Brain microvascular endothelial cell (primary cell): ENCODE measurements around the gene PEAR1.

Experiments used
- DNase-seq: peaks from one replicate; pipeline ENCODE4 v3.0.0-alpha.2; 2020
- H3K27ac ChIP-seq: fragments of 250-450 bp; sonication (Bioruptor Pico); 2 replicates; pipeline ENCODE4 v1.5.1; 2020; ENCODE audit warnings: mild to moderate bottlenecking, moderate library complexity
- H3K27me3 ChIP-seq: fragments of 250-450 bp; sonication (Bioruptor Pico); replicated peaks from 2 replicates; pipeline ENCODE4 v1.5.1; 2020; ENCODE audit warnings: mild to moderate bottlenecking
- H3K36me3 ChIP-seq: fragments of 250-450 bp; sonication (Bioruptor Pico); replicated peaks from 2 replicates; pipeline ENCODE4 v1.5.1; 2020; ENCODE audit warnings: mild to moderate bottlenecking
- H3K4me3 ChIP-seq: 2 replicates; pipeline ENCODE4 v1.5.1; 2011; ENCODE audit warnings: low read depth, mild to moderate bottlenecking, control low read depth, low read length, moderate library complexity
- CTCF ChIP-seq: IDR thresholded peaks from 2 replicates; pipeline ENCODE4 v1.5.1; 2011; ENCODE audit warnings: low read depth, mild to moderate bottlenecking, moderate library complexity, low read length, control low read depth, inconsistent platforms; ENCODE audit errors: missing control alignments
- in situ Hi-C: cut with HindIII; loops from 2 replicates; pipeline ENCODE4 v1.10.0; 2017; ENCODE audit warnings: low sequenced_read_pairs, low pct_ligation_motif_present

The PEAR1 gene

GRCh38 chr1:156862997-156863599 is 30.4 kb upstream of the PEAR1 start:
- in situ Hi-C loops: no loop called here
- Histone ChIP-seq H3K36me3 (no peaks in the 10 kb centered on the region), H3K4me3 (no peak overlapping the region), H3K27ac (no peak overlapping the region), H3K27me3 (peaks cover 33% of the 10 kb centered on the region)
- TF ChIP-seq CTCF: no peak
- no peak for DNase-seq

GRCh38 chr1:156863631-156864030 is 29.9 kb upstream of the PEAR1 start:
- H3K36me3 ChIP-seq: no peaks in the 10 kb centered on the region
- peaks cover 28% of the 10 kb centered on the region for H3K27me3 ChIP-seq
- DNase-seq: no peak
- in situ Hi-C loops: no loop called here
- H3K27ac ChIP-seq: no peak overlapping the region
- H3K4me3 ChIP-seq: no peak overlapping the region
- no peak for TF ChIP-seq CTCF

GRCh38 chr1:156864796-156865195 is 28.7 kb upstream of the PEAR1 start:
- H3K4me3 ChIP-seq: no peak overlapping the region
- no peaks in the 10 kb centered on the region for H3K36me3 ChIP-seq
- in situ Hi-C loops: no loop called here
- DNase-seq: no peak
- peaks cover 18% of the 10 kb centered on the region for H3K27me3 ChIP-seq
- H3K27ac ChIP-seq: no peak overlapping the region
- no peak for TF ChIP-seq CTCF

- no peak for DNase-seq
- no peak overlapping the region for H3K4me3 ChIP-seq
- H3K36me3 ChIP-seq: no peaks in the 10 kb centered on the region
- no peak for TF ChIP-seq CTCF
- in situ Hi-C loops: no loop called here
- H3K27me3 ChIP-seq: peaks cover 13% of the 10 kb centered on the region
- no peak overlapping the region for H3K27ac ChIP-seq
Observed at GRCh38 chr1:156865258-156865657, 28.3 kb upstream of the PEAR1 start.

- TF ChIP-seq CTCF: no peak
- Histone ChIP-seq H3K4me3 (no peak overlapping the region), H3K27ac (no peak overlapping the region), H3K27me3 (peaks cover 9% of the 10 kb centered on the region), H3K36me3 (no peaks in the 10 kb centered on the region)
- in situ Hi-C loops: no loop called here
- no peak for DNase-seq
Observed at GRCh38 chr1:156865865-156866248, 27.7 kb upstream of the PEAR1 start.

- no peak for TF ChIP-seq CTCF
- Histone ChIP-seq H3K36me3 (no peaks in the 10 kb centered on the region), H3K27ac (no peak overlapping the region), H3K27me3 (peaks cover 4% of the 10 kb centered on the region), H3K4me3 (no peak overlapping the region)
- DNase-seq: no peak
- in situ Hi-C loops: no loop called here
Observed at GRCh38 chr1:156866249-156866909, 27.1 kb upstream of the PEAR1 start.
